ENCODE results near the gene ZNF407.

The ZNF407 gene

DNA sequence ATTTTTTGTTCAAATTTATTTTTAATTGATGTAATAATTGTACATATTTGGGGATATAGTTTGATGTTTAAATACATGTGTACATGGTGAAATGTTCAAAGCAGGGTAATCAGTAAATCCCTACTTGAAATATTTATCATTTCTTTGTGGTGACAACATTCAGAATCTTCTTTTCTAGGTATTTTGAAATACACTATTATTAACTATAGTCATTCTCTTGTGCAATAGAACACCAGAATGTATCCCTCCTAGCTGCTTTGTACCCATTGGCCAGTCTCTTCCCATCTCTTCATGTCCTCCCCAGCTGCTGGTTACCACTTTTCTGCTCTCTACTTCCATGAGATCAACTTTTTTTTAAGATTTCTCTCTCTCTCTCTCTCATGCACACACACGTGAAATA, 126.5 kb downstream of the ZNF407 start:
- no peak overlapping the region for H3K27ac ChIP-seq
- TF ChIP-seq, protein P1, sequence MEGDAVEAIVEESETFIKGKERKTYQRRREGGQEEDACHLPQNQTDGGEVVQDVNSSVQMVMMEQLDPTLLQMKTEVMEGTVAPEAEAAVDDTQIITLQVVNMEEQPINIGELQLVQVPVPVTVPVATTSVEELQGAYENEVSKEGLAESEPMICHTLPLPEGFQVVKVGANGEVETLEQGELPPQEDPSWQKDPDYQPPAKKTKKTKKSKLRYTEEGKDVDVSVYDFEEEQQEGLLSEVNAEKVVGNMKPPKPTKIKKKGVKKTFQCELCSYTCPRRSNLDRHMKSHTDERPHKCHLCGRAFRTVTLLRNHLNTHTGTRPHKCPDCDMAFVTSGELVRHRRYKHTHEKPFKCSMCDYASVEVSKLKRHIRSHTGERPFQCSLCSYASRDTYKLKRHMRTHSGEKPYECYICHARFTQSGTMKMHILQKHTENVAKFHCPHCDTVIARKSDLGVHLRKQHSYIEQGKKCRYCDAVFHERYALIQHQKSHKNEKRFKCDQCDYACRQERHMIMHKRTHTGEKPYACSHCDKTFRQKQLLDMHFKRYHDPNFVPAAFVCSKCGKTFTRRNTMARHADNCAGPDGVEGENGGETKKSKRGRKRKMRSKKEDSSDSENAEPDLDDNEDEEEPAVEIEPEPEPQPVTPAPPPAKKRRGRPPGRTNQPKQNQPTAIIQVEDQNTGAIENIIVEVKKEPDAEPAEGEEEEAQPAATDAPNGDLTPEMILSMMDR (conservative IDR thresholded peaks at IDR 0.05) = no peak

DNA sequence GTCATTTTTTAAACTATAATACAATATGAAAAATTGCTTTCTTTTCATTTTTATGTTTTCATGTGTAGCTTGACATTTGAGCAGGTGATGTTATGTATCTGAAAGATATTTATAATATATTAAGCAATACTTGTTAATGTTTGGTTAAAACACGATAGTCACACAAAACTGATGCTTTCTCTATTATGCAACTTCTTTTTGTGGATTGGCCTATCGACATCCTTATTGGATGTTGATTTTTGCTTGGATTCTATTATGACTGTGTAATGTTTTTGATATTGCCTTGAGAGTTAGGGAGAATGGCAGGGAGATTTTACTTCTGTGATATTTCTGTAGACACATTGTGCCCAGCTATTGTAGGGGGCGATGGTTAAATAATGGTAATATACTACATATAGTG, 128.0 kb downstream of the ZNF407 start:
- no peak overlapping the region for H3K27ac ChIP-seq
- TF ChIP-seq, protein P1 (conservative IDR thresholded peaks at IDR 0.05) = no peak

DNA sequence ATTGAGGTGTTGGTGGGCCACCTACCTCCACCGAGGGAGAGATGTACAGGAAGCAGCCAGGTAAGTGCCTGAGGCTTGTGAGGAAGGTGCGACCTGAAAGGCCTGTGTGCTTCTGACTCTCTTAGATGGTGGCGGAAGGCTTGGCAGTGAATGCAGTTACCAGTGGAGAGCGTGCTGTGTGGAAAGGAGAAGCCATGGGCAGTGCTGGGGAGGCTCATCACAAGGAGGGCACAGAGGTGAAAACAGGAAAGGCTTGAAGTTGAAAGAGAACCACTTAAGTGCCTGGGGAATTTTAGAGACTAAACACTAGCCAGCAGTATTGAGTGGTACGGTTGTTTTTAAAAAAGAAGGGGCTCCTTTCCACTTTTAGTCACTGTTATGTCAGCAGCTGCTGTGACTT, 130.9 kb downstream of the ZNF407 start:
- TF ChIP-seq, protein P1 (conservative IDR thresholded peaks at IDR 0.05) = no peak
- H3K27ac ChIP-seq = no peak overlapping the region

DNA sequence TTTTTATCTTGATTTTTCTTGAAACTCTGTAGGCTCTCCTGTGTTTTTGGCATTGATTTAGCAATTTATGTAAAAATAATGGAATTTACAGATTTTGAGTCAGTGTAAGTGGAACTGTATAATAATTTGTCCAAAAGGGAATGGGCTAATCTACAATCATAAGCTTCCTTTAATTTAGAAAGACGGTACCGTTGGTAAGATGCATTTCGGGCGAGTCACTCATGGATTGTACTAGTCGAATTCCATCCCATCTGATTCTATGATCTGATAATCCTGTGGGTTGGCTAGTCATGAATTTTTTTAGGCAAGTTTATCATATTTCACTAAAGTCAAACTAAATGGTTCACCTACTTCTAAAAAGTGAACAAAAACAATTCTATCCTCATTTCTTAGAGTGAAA, 133.4 kb downstream of the ZNF407 start:
- TF ChIP-seq, protein P1 (conservative IDR thresholded peaks at IDR 0.05) = no peak
- H3K27ac ChIP-seq = no peak overlapping the region

DNA sequence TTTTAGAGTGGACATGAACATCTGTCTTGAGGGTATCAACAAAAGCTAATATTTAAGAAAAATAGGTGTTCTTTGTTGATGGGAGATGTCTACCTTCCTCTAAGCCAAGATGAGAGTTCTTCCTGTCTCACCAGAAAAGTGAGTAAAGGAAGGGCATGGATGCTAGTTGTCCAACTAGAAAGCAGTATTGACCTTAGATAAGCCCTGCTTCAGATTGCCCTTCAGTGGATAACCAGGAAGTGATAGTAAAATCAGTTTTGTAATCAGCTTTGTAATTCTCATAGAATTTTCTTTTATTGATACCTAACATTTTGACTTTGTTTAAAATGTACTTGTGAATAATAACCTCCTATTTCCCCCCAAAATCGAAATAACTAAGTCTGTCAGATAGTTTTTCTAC, 134.7 kb downstream of the ZNF407 start:
- TF ChIP-seq, protein P1 (conservative IDR thresholded peaks at IDR 0.05) = no peak
- H3K27ac ChIP-seq = no peak overlapping the region

DNA sequence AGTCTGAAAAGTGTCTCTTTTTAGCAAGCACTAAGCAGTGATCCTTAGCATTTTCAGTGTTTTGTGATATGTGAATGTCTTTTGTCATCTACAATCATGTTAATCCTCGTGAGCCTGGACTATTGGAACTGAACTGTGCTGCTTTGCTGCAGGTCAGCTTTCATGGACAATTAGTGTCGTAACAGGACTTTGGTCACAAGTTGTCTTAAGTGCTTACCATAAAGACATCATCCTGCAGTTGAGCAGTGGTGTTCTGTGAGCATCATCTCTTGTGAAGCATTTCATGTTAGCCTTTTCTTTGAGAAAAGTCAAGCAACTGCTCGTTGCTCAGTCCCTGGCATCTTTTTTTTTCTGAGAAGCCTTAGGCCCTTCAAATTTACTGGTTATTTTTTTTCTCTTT, 135.9 kb downstream of the ZNF407 start:
- H3K27ac ChIP-seq = no peak overlapping the region
- TF ChIP-seq, protein P1 (conservative IDR thresholded peaks at IDR 0.05) = no peak

DNA sequence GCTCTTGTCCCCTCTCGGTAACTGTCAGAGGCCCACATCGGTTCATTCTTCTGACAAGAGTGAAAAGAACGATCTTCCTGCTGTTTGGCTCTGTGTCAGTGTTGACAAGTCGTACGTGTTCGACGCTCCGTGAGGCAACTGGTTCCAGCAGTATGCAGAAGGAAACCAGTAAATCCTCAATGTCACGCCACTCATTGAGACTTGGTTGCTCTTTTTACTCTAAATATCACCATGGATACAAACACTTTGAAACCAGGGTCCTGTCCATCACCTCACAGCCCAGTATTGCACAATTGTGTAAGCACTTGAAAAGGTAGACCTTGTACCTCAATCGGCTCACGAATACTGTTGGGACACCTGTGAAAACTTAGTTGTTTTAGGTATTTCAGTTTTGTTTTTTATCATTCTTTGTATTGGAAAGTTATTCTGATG, 136.4 kb downstream of the ZNF407 start:
- TF ChIP-seq, protein P1 (conservative IDR thresholded peaks at IDR 0.05) = no peak

DNA sequence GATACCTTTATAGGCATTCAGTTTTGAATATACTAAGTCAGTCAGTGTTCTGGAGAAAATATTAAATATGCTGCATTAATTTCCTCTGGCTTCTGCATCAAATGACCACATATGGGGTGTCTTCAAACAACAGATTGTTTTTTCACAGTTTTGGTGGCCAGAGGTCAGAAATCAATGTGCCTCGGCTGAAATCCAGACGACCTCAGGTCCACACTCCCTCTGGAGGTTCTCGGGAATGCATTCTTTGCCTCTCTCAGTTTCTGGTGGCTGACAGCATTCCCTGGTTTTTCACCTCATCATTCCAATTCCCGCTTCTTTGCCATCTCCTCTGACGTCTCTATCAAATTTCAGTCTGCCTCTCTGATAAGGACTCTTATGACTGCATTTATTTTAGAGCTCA, 142.3 kb downstream of the ZNF407 start:
- H3K27ac ChIP-seq = no peak overlapping the region
- TF ChIP-seq, protein P1 (conservative IDR thresholded peaks at IDR 0.05) = no peak

More for the DNA sequence above, 136.4 kb downstream of the ZNF407 start:
- H3K27ac ChIP-seq = no peak overlapping the region
